GM21367 (cell line): ENCODE results near the gene LILRB5.
"Not testable (repeated sequence)": the region's sequence is repeated elsewhere in the genome, so short reads cannot be mapped to it uniquely, and the experiment has no call there.

Source experiments
- ATAC-seq: cut with Tn5 transposase; IDR thresholded peaks from one replicate; pipeline ENCODE4 v1.9.1; 2021; ENCODE audit not compliant: unreplicated experiment

The LILRB5 gene

DNA sequence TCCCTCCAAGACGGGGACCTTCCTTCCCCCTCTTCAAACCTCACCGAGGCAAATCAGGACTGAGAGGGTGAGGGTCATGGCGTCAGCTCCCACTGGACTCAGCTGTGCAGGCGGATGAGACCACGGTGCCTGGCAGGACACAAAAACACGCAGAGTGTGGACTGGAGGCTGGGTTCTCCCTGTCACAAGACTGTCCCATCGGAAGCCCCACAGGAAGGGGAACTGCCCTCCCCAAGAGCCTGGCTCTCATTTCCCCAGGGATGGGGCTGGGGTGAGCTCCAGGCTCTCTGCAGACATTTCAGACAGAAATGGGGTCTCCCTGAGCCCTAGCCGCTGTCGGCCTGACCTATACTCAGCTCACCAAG is at the start of gene LILRB5:
LILRB5 (minus strand) TSS at position 158 of the 365 bp plus-strand sequence; CDS start at position 78, 80 bp downstream.
- ATAC-seq: no peak

DNA sequence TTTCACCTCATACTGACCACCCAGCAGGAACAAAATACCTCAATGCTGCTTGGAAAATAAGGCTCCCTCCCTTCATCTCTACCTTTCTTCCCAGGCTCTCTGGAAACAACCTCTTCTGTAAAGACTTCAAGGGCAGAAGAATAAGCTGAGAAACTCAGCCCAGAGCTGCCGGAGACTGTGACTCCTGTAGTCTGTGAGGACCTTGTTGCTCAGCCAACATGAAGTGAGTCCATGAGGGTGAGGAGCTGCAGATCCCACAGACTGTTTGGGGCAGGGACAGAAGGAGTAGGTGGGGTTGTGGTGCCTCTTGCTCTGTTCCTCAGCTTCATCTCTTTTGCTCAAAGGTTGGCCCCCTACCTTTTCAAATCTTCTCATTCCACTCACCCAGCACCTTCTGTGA is 48.1 kb upstream of the LILRB5 start:
- no peak for ATAC-seq

DNA sequence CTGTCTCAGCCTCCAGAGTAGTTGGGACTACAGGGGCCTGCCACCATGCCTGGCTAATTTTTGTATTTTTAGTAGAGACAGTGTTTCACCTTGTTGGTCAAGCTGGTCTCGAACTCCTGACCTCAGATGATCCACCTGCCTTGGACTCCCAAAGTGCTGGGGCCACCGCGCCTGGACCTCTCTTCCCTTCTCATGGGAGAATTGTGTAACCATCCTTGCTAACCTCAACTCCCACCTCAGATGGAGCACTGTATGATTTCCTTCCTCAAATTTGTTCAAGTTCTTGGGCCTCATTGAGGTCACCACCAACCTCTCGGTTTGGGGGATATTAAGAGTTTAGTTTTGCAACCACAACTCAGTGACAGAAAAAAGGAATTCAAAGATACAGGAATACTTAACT is 45.2 kb upstream of the LILRB5 start:
- ATAC-seq: no peak

DNA sequence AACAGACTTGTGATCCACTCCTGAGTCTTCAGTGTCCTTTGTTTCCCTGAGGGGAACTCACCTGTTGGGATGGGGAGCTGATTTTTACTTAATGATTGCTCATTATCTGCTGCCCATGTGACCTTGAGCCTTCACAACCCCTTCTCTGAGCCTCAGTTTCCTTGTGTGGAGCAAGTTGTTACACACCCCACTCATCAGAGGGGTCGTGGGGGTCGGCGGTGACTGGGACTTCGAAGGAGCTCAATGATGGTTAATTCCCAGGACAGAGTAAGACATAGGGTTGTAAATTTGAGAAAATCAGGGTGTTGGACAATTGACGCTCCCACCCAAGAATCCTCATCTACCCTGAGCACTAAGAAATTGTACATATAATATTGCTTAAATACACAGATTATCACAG is 42.4 kb upstream of the LILRB5 start:
- no peak for ATAC-seq

DNA sequence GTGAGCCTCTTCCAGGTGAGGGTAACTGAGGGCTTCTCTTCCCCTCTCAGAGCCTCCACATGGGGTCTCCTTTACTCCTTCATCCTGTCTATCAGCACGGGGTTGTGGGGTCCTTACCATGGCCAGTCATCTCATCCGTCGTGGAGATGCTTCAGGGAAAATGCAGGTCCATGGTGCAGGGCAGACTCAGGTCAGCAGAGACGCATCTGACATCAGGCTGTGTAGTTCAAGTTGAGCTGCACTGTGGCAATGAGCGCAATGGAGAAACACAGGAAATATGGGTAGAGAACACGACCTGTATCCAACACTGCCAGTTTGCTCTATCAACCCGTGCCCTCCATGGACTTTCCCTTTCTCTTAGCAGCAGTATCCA is 42.0 kb upstream of the LILRB5 start:
- no peak for ATAC-seq

DNA sequence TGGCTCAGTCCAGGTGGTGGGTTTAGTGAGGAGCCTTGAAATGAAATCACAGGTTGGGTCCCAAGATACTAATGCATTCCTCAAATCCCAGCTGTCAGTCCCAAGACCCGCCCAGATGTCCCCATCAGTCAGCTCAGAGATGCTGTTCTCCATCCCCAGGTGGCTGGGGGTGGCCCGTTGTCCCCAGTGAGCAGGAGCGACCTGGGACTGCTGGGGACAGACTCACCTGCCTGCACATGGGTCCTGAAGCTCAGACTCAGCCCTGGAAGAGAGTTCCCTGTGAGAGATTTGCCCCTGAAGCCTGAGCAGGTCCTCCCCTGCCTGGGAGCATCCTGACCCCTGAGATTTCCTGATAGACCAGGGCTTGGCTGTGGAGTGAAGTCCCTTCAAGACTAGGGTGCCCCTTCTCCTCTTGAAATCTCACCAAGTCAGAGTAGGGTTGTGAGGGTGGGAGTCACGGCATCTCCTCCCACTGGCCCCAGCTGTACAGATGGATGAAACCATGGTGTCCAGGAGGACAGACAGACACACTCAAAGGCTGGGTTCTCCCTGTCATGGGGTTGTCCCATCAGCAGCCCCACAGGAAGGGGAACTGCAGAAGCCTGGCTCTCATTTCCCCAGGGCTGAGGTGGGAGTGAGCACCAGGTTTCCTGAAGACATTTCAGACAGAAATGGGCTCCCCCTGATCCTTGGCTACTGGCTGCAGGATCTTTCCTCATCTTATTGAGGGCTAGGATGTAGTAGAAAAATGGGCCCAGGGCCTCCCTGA is 41.5 kb upstream of the LILRB5 start:
- no peak for ATAC-seq

DNA sequence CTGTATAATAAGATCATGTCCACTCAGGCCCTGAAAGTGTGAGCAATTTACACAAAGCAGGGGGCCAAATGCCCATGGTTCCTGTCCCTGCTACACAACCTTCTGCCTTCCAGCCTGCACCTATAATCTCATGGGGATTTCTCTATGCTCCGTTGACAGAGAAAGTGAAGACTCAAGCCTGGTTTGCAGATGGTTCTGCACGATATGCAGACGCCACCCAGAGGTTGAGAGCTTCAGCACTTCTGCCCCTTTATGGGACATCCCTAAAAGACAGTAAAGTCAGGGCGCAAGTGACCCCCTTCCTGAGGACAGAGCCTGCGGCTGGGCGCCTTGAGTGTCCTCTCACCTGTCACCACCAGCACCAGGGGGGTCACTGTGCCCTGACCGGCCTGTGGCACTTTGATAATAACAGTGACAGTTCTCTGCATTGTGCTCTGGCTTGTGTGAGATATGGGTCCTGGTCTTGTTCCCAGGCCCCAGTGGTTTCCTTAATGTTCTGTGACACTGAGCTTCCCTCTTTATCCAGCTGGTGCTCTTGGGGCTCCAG is 40.8 kb upstream of the LILRB5 start:
- ATAC-seq: no peak

DNA sequence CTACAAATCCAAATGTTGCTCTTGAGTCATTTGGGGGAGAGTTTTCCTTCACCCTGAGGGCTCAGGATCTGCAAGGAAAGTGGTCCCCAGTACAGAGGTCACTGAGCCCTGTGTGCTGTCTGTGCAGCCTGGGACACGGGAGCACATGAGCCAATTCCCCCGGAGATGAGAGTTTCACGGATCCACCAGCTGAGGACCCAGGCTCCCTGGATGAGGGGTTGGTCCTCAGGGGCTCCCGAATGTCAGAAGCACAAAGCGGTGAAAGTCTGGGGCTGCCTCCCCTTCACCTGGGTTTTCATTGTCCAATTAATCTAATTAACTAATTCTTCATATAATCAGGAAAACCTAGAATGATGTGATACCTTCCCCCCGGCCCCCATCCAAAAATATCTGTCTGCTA is 37.5 kb upstream of the LILRB5 start:
- no peak for ATAC-seq

DNA sequence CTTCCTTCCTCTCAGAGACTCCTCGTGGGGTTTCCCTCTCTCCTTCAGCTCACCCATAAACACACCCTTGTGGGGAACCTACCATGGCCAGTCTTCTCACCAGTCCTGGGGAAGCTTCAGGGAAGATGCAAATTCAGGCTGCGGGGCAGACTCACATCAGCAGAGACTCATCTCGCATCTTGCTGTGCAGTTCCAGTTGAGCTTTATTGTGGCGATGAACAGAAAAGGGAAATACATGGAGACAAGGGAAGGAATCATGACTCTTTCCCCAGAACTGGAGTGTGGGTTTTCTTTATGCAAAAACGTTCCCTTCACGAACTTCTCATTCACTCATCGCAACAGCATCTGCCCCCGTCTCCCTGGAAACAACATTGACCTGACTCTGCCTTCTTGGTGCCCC is 32.1 kb upstream of the LILRB5 start:
- not testable (repeated sequence) for ATAC-seq

DNA sequence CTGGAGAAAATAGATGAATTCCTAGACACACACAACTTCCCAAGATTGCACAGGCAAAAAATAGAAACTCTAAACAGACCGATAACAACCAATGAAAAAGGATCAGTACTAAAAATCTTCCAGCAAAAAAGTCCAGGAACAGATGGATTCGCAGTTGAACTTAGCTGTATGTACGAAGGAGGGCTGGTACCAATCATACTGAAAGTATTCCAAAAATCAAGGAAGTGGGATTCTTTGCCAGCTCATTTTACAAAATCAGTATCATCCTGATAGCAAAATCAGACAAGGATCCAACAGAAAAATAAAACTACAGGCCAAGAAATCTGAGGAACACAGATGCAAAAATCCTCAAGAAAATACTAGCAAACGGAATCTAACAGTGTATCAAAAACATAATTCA is 30.4 kb upstream of the LILRB5 start:
- ATAC-seq: no peak

DNA sequence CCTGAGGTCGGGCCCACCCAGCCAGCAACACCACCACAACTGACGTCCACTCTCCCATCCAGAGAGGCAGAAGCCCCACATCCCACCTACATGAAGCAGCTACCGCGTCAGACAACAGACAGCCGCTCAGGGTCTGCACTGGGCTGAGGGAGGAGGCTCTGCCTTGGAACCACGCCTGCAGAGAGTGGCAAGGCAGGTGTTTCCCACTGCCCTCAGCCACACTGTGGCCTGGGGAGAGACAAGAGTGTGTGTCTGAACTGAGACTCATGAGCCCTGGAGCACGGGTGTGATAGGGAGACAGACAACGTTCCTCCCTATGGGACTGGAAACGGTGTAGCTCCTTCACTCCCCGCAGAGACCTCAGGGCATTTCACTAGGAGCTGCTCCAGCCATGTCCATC is 29.2 kb upstream of the LILRB5 start:
- not testable (repeated sequence) for ATAC-seq

DNA sequence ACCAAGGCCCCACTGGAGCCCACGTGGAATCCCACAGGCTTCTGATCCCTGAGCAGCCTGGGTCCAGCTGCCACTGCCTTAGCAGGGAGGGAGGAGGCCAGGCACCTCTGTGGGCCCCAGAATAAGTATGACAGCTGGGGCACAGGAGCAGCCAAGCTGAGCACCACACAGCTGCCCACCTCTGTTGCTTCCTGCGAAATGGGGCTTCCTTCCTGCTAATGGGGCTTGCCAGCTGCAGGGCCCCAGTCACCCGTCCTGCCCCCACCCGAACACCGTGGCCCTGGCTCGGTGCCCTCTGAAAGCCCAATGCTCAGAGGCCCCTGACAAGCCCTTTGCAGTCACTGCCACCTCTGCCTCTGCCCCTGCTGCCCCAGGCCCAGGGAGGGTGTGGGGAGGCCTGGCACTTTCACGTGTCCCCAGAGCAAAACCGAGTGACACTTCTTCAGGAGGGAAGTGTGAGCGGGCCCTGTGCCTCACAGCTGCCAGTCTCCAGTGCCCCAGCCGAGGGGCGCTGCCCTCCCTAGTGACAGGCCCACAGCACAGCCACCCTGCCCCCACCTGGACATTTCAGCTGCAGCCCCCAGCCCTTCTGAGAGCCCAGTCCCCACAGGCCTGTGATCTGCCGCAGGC is 28.5 kb upstream of the LILRB5 start:
- ATAC-seq: not testable (repeated sequence)

DNA sequence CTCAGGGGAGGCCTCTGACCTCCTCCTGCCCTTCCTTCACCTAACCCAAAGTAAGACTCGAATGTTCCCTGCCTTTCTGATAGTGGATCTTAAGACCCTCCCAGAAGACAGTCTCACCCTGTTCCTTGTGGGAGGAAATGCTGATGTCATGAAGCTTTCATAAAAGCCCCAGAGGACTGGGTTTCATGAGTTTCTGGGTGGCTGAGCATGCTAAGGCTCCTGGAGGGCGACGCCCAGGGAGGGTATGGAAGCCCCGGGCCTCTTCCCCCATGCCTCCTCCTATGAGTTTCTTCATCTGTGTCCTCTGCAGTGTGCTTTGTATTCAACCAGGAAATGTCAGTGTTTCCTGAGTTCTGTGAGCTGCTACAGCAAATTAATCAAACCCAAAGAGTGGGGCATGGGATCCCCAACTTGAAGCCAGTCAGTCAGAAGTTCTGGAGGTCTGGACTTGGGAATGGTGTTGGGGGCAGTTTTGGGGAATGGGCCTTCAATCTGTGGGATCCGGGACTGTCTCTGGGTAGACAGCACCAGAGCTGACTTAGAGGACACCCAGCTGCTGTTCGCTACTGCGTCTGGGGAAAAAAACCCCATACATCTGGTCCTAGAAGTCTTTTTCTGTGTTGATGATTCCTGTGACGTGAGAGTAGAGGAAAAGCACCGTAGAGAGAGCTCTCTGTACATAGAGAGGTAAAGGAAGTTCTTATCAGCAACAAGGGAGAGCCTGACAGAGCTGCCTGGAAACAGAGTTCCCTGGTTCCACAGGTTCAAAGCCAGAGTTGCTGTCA is 25.8 kb upstream of the LILRB5 start:
- ATAC-seq: no peak

DNA sequence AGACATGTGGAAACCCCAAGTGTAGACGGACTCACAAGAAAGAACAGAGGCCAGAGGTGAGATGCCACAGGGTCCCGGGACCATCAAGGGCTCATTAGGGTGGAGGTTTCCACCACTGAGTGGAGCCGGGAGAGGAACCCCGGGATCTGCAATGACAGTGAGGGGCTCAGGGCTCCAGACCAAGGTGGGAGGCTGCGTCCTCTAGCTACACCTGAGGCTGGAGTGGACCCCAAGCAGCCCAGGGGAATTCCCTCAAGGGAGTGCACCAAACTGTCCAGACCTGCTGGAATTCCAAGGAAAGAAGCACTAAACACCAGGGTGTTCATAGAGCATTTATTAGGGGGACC is 24.6 kb upstream of the LILRB5 start:
- ATAC-seq: not testable (repeated sequence)

DNA sequence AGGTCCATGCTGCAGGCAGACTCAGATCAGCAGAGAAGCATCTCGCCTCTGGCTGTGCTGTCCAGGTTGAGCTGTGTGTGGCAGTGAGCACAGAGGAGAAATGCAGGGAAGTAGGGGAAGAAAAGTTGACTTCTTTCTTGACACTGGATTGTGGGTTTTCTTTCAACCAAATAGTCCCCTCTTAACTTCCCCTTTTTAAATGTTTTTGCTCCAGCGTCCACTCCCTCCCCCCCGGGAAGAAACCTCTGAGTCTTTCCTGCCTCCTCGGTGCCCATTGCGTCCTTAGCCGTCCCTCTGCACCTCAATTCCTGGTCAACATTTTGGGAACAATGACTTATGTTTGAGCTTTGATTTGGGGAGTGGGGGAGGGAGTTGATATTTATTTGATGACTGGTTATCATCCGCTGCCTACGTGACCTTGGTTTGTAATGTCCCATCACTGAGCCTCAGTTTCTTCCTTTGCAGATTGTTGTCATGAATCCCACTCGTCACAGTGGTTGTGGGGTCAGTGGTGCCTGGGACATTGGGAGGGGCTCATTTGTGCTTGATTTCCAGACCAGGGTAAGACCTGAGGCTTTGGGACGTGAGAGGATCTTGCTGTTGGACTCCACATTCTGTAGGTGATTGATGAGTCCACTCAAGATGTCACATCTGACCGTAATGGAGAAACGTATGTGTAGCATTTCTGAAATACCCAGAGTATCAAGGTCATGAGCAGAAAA is 24.1 kb upstream of the LILRB5 start, which contains the start of gene LILRB2:
LILRB2 (minus strand) TSS at position 104 of the 722 bp plus-strand sequence. CDS start 614 bp downstream, outside the sequence.
- ATAC-seq: no peak

DNA sequence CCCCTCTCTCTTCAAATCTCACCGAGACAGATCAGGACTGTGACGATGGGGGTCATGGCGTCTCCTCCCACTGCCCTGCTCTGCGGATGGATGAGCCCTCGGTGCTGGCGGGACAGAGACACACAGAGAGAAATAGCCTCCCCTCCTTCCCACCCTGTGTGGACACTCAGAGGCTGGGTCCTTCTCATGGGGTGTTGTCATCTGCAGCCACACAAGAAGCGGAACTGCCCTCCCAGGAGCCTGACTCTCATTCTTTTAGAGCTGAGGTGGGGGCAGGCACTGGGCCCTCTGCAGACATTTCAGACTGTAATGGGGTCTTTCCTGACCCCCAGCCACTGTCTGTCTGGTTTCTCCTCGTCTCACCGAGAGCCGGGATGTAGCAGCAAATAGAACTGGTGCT is 23.4 kb upstream of the LILRB5 start:
- not testable (repeated sequence) for ATAC-seq

DNA sequence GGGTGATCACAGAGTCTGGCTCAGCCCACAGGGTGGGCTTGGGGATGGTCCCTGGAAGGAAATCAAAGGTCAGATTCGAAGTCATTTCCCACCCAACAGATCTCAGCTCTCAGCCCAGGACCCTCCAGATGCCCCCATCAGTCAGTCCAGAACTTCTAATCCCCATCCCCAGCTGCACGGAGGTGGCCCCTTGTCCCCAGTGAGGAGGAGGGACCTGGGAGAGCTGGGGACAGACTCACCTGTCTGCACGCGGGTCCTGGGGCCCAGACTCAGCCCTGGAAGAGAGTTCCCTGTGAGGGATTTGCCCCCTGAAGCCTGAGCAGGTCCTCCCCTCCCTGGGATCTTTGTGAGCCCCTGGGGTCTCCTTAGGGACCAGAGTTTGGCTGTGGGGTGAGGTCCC is 23.0 kb upstream of the LILRB5 start:
- not testable (repeated sequence) for ATAC-seq

DNA sequence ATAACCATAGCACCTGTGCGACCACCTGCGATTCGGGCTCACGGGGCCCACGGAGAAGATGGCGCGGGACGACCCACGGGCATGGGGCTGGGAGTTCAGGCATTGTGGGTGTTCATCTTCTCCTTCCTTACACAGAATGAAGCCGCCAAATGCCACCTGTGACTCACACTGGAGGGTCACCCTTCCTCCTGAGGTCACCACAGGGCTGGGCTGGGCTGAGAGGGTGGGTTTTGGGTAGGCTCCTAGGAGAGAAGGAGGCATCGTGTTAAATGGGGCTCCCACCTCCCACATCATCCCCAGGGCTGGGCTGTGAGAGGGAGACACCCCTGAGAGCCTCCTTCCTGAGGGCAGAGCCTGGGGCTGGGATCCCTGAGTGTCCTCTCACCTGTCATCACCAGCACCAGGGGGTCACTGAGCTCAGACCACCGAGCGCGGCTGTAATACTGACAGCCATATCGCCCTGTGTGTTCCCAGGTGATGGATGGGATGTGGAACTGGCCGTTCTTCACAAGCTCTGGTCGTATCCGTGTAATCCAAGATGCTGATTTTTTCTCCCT is 22.4 kb upstream of the LILRB5 start:
- no peak for ATAC-seq

DNA sequence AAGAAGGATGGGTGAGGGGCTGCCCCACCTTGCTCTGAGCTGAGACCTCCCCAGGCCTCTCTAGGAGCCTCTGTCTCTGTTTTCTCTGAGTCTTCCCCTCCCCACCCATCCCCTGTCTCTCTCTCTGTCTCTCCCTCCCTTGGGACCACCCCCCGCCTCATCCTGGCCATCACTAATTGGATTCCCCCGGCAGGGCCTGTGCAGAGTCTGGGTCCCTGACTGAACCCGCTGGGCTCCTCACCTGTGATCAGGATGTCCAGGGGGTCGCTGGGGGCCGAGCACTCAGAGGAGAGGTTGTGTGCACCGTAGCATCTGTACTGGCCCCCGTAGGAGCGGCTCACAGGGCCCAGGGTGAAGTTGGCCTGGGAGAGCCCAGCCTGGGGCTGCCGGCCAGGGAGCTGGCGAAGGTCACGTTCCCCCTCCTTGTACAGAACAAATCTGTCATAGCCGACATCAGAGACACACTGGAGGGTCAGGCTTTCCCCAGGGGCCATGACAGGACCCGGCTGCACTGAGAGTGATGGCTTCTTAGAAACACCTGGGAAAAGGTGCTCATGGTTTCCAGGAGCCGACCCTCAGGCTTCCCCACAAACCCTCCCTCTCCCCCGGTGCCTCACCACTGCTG is 21.6 kb upstream of the LILRB5 start:
- not testable (repeated sequence) for ATAC-seq

DNA sequence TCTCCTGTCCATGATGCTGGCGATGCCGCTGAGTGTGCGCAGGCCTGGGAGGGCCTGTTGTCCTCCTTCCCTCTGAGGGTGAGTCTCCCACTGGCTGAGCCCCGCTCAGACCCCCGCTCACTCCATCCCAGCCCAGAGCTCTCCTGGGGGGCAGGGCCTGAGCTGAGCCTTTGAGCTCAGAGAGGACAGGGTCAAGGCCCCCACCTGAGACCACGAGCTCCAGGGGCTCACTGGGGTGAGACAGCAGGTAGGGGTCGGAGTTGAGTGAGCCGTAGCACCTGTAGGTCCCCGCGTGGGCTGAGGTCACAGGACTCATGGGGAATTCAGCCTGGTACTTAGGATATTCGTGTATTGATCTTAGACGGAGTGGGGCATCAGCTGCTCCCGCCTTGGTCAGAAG is 21.0 kb upstream of the LILRB5 start:
- not testable (repeated sequence) for ATAC-seq
